Thyroid gland (tissue), 4 donors: ENCODE data around the gene ITGBL1.

Source experiments
- POLR2A ChIP-seq, 2 donors: fragments of 450-650 bp; IDR thresholded peaks; one replicate each; pipeline ENCODE4 v1.6.1; 2017; ENCODE audit warnings: antibody characterized with exemption in 2 of 2, mild to moderate bottlenecking in 2 of 2, moderate library complexity in 1 of 2
- TF ChIP-seq, protein P1 (sequence below), 6 experiments: fragments of 200-600 bp in 3 of 6; fragments of 450-650 bp in 3 of 6; sonication (generic) in 3 of 6; IDR thresholded peaks; one replicate each; pipeline ENCODE4 v1.5.1; 2016 to 2019; ENCODE audit warnings: antibody characterized with exemption in 6 of 6, mild to moderate bottlenecking in 2 of 6, inconsistent platforms in 1 of 6, moderate library complexity in 1 of 6

DNA sequence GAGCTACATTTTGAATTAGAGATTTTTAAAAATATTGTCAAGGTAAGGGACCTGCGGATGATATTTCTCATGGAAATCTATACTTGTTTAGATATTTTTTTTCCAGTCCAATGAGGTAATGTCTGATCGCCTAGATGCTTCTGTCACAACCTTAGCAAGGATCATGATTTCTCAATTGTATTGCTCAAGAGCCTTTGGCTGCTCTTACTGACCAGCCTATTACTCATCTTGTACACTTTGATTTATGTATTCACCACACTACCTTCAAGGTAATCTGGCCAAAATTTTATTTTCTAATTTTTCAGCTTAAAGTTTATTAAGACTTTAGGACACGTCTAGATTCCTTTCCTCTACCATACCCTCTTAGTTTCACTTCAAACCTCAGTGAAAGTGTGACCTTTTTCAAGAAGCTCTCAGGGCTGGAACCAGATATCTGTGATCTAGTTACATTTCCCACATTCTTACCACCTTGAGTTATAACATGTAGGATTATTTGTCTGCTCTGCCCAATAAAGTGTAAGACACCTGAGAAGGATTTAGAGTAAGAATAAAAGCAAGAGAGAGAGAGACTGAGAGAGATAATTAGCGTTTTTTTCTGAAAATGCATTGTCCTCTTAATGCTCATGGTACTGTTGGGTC, 197.1 kb downstream of the ITGBL1 start:
- TF ChIP-seq POLR2A (IDR thresholded peaks at IDR 0.05) = no peak
- TF ChIP-seq, protein P1, sequence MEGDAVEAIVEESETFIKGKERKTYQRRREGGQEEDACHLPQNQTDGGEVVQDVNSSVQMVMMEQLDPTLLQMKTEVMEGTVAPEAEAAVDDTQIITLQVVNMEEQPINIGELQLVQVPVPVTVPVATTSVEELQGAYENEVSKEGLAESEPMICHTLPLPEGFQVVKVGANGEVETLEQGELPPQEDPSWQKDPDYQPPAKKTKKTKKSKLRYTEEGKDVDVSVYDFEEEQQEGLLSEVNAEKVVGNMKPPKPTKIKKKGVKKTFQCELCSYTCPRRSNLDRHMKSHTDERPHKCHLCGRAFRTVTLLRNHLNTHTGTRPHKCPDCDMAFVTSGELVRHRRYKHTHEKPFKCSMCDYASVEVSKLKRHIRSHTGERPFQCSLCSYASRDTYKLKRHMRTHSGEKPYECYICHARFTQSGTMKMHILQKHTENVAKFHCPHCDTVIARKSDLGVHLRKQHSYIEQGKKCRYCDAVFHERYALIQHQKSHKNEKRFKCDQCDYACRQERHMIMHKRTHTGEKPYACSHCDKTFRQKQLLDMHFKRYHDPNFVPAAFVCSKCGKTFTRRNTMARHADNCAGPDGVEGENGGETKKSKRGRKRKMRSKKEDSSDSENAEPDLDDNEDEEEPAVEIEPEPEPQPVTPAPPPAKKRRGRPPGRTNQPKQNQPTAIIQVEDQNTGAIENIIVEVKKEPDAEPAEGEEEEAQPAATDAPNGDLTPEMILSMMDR (IDR thresholded peaks at IDR 0.05) = no peak
